H1 (cell line): ENCODE results near the gene MDFI. TPM values are rescaled to one million over a fixed set of nuclear protein-coding genes. Genes with fewer than 3 reads are reported as not detected.

ENCODE experiments used
- CREB1 ChIP-seq: IDR thresholded peaks from 2 replicates; pipeline ENCODE4 v1.6.1; 2012; ENCODE audit warnings: inconsistent platforms
- NRF1 ChIP-seq: IDR thresholded peaks from 2 replicates; pipeline ENCODE4 v1.6.1; 2011; ENCODE audit warnings: mild to moderate bottlenecking, low read depth, low read length, improper control_type of control experiment
- USF2 ChIP-seq: IDR thresholded peaks from 2 replicates; pipeline ENCODE4 v1.6.1; 2011; ENCODE audit warnings: low read length, improper control_type of control experiment
- polyA plus RNA-seq, 7 experiments: library from polyadenylated mRNA; depleted of rRNA in 3 of 7; stranded (reverse) in 5 of 7; unstranded in 2 of 7; fragments of >200 nt in 5 of 7; fragments of 200-250 nt in 2 of 7; gene quantifications; 1 replicate in 5 of 7; 2 replicates in 1 of 7; 4 replicates in 1 of 7; pipeline versions ENCODE4 v1.2.1 to v1.2.3, GENCODE V29; 2011 to 2013; ENCODE audit warnings: missing spikeins in 2 of 7, mixed read lengths in 2 of 7
- total RNA-seq: library from RNA; stranded (reverse); fragmentation: NEBNext Ultra II Directional; extraction: Animal tissue kit (Norgen Biotek cat#: 25700); gene quantifications from 2 replicates; pipeline ENCODE4 v1.2.1, GENCODE V29; 2021

The MDFI gene
- total and polyA plus RNA-seq, 2 of the 8 experiments (the other 6 are each of a cell fraction or from before 2014, with no cell fraction given), result 41.0 to 65.6 TPM

DNA sequence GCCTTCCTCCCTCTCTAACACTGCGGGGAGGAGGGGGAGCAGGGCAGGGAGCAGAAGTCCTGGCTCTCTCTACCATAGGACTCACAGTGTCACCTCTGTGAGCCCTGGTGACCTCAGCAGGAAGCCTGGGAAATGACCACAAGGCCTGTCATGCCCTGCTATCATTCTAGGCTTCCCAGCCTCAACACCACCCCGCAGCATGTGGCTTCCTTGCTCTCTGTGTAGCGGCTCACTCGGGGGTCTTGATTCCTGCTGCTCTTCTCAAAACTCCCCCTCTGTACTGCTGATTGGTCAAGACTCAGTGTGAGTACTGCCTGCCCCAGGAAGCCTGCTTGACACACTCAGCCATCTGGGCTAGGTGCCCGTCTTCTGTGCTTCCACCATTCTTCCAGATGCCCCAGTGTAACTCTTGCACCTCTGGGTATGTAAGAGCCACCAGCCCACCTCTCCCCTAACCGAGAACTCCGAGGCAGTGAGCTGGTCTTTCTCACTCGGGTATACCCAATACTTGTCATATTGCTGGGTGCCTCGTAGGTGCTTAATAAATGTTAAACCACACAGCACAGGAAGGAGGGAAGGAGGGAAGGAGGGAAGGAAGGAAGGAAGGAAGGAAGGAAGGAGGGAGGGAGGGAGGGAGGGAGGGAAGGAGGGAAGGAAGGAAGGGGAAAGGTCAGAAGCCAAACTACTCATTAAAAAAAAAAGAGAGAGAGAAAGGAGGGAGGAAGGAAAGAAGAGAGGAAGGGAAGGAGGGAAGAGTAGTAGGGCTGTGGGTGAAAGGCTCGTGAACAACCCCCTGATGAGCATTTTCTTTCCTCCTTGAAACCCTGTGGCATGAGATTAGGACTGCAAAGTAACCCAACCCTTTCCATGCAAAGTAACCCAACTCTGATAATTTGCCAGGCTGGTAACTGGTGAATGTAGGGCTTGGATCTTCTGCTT, 5.0 kb downstream of the MDFI start (continued):
- TF ChIP-seq USF2 (no peak), NRF1 (no peak), CREB1 (no peak)
